GF-D8 (cell line): ENCODE measurements around the gene ZNF236.

Source experiments
- DNase-seq: peaks from one replicate; lab custom pipeline; 2025; lab: John Stamatoyannopoulos, UW

Gene ZNF236

GRCh38 chr18:76973520-76974266 lies 151.3 kb downstream of the ZNF236 start:
- no peak for DNase-seq

GRCh38 chr18:76974386-76974785 lies 152.0 kb downstream of the ZNF236 start:
- no peak for DNase-seq

- DNase-seq, result no peak
Observed at GRCh38 chr18:76975577-76976110, 153.3 kb downstream of the ZNF236 start.

- DNase-seq, result no peak
Observed at GRCh38 chr18:76977108-76977621, 154.8 kb downstream of the ZNF236 start.

GRCh38 chr18:76977684-76978232 lies 155.4 kb downstream of the ZNF236 start:
- DNase-seq, result no peak

GRCh38 chr18:76978616-76979015 lies 156.3 kb downstream of the ZNF236 start:
- DNase-seq, result no peak

GRCh38 chr18:76979111-76979751 lies 156.9 kb downstream of the ZNF236 start:
- no peak for DNase-seq

- DNase-seq, result no peak
Observed at GRCh38 chr18:76979906-76980305, 157.5 kb downstream of the ZNF236 start.

GRCh38 chr18:76980663-76981395 lies 158.5 kb downstream of the ZNF236 start:
- DNase-seq, result no peak

GRCh38 chr18:76981396-76981968 lies 159.1 kb downstream of the ZNF236 start:
- DNase-seq, result no peak

GRCh38 chr18:76982038-76982437 lies 159.7 kb downstream of the ZNF236 start:
- DNase-seq, result no peak

- DNase-seq, result peak; percentile 32
Observed at GRCh38 chr18:76982841-76983583, 160.7 kb downstream of the ZNF236 start.

- DNase-seq, result no peak
Observed at GRCh38 chr18:76983613-76984051, 161.3 kb downstream of the ZNF236 start.

GRCh38 chr18:76984193-76985155 lies 162.1 kb downstream of the ZNF236 start:
- DNase-seq, result no peak

- no peak for DNase-seq
Observed at GRCh38 chr18:76985156-76985950, 163.0 kb downstream of the ZNF236 start.

- no peak for DNase-seq
Observed at GRCh38 chr18:76985951-76986236, 163.5 kb downstream of the ZNF236 start.

- no peak for DNase-seq
Observed at GRCh38 chr18:76986406-76986805, 164.0 kb downstream of the ZNF236 start.

GRCh38 chr18:76988031-76988826 lies 165.9 kb downstream of the ZNF236 start:
- no peak for DNase-seq
